ENCODE results near the gene APOE. TPM values are rescaled to one million over a fixed set of nuclear protein-coding genes. Genes with fewer than 3 reads are reported as not detected.

APOE gene
- total and polyA plus RNA-seq, 9 of the 15 experiments (the other 6 are each of a cell fraction or from before 2014, with no cell fraction given) = 0.14 to 180 (median 58.1) TPM; not detected in 1

DNA sequence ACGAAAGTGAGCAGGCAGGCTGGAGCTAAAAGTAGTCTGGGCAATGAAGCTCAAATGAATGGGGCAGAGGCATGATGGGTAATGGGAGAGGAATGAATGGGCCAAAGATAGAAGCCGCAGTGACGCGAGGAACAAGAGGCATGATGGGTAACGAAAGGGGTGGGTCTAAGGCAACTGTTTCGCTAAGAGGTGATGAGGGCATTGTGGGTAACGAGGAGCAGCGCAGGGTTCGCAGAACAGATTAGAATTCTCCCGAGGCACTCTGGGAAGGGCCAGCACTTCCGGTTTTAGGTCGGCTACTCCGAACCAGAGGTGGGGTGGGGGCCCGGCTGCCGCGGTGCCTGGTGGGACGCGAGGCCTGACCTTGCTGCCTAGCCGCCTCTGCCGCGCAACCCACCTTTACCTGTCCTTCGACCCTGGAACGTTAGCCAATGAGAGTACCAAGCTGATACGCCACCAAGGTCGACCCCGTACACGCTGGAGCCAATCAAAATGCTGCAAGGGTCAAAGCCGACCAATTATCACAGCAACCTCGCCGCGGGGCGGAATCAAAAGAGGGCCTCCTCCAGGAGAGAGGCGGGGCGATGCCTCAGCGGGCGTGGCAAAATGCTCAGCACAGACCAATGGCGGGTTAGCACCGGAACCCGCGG, 15.1 kb upstream of the APOE start (continued):
- TF ChIP-seq TCFL5 (CRISPR knock-in tag; conservative IDR thresholded peaks at IDR 0.05) (no peak), SP2 (IDR thresholded peaks at IDR 0.05; ENCODE audit: extremely low read depth, low read depth, low read length, poor library complexity, severe bottlenecking) (peak; percentile 52), NCOA6 (IDR thresholded peaks at IDR 0.05) (no peak), ZNF644 (tag; IDR thresholded peaks at IDR 0.05; ENCODE audit: low read depth) (no peak), ZNF384 (IDR thresholded peaks at IDR 0.05; ENCODE audit: low read depth, low read length) (no peak), PML (IDR thresholded peaks at IDR 0.05; ENCODE audit: low read length) (no peak), MCM2 (IDR thresholded peaks at IDR 0.05; ENCODE audit: low read depth) (no peak), ZKSCAN3 (CRISPR knock-in tag; IDR thresholded peaks at IDR 0.05) (no peak), POLR2G (IDR thresholded peaks at IDR 0.05; ENCODE audit: low read depth, low read length) (no peak), SMAD2 (IDR thresholded peaks at IDR 0.05; ENCODE audit: low read depth, low read length) (no peak), ADNP (tag; IDR thresholded peaks at IDR 0.05) (no peak), FOXM1 (IDR thresholded peaks at IDR 0.05; ENCODE audit: low read depth) (peak; percentile 15; the same call in 1 of the 2 replicates), FOXM1 (CRISPR knock-in tag; IDR thresholded peaks at IDR 0.05; ENCODE audit: low read depth) (no peak), NR2F6 (CRISPR knock-in tag; IDR thresholded peaks at IDR 0.05) (no peak)
- TF ChIP-seq, protein P1, sequence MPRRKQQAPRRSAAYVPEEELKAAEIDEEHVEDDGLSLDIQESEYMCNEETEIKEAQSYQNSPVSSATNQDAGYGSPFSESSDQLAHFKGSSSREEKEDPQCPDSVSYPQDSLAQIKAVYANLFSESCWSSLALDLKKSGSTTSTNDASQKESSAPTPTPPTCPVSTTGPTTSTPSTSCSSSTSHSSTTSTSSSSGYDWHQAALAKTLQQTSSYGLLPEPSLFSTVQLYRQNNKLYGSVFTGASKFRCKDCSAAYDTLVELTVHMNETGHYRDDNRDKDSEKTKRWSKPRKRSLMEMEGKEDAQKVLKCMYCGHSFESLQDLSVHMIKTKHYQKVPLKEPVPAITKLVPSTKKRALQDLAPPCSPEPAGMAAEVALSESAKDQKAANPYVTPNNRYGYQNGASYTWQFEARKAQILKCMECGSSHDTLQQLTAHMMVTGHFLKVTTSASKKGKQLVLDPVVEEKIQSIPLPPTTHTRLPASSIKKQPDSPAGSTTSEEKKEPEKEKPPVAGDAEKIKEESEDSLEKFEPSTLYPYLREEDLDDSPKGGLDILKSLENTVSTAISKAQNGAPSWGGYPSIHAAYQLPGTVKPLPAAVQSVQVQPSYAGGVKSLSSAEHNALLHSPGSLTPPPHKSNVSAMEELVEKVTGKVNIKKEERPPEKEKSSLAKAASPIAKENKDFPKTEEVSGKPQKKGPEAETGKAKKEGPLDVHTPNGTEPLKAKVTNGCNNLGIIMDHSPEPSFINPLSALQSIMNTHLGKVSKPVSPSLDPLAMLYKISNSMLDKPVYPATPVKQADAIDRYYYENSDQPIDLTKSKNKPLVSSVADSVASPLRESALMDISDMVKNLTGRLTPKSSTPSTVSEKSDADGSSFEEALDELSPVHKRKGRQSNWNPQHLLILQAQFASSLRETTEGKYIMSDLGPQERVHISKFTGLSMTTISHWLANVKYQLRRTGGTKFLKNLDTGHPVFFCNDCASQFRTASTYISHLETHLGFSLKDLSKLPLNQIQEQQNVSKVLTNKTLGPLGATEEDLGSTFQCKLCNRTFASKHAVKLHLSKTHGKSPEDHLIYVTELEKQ (CRISPR knock-in tag; IDR thresholded peaks at IDR 0.05) = no peak
- TF ChIP-seq, protein P2, sequence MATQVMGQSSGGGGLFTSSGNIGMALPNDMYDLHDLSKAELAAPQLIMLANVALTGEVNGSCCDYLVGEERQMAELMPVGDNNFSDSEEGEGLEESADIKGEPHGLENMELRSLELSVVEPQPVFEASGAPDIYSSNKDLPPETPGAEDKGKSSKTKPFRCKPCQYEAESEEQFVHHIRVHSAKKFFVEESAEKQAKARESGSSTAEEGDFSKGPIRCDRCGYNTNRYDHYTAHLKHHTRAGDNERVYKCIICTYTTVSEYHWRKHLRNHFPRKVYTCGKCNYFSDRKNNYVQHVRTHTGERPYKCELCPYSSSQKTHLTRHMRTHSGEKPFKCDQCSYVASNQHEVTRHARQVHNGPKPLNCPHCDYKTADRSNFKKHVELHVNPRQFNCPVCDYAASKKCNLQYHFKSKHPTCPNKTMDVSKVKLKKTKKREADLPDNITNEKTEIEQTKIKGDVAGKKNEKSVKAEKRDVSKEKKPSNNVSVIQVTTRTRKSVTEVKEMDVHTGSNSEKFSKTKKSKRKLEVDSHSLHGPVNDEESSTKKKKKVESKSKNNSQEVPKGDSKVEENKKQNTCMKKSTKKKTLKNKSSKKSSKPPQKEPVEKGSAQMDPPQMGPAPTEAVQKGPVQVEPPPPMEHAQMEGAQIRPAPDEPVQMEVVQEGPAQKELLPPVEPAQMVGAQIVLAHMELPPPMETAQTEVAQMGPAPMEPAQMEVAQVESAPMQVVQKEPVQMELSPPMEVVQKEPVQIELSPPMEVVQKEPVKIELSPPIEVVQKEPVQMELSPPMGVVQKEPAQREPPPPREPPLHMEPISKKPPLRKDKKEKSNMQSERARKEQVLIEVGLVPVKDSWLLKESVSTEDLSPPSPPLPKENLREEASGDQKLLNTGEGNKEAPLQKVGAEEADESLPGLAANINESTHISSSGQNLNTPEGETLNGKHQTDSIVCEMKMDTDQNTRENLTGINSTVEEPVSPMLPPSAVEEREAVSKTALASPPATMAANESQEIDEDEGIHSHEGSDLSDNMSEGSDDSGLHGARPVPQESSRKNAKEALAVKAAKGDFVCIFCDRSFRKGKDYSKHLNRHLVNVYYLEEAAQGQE (IDR thresholded peaks at IDR 0.05; ENCODE audit: borderline replicate concordance) = no peak
- TF ChIP-seq, protein P2 (CRISPR knock-in tag; IDR thresholded peaks at IDR 0.05; ENCODE audit: low read depth) = no peak
